OCI-LY7 (cell line): ENCODE measurements around the gene SLC2A2.

ENCODE experiments used
- EZH2phosphoT487 ChIP-seq: fragments of 200-600 bp; sonication (generic); IDR thresholded peaks from 2 replicates; pipeline ENCODE4 v1.6.1; 2018; ENCODE audit warnings: low read depth, borderline replicate concordance, mild to moderate bottlenecking, mixed run types, antibody characterized with exemption, low read length, moderate library complexity, mixed read lengths
- TF ChIP-seq, protein P1 (sequence below): fragments of 200-600 bp; sonication (generic); conservative IDR thresholded peaks from 2 replicates; pipeline ENCODE4 v1.5.1; 2014; ENCODE audit warnings: mild to moderate bottlenecking, antibody characterized with exemption, low read length, moderate library complexity, mixed read lengths

DNA sequence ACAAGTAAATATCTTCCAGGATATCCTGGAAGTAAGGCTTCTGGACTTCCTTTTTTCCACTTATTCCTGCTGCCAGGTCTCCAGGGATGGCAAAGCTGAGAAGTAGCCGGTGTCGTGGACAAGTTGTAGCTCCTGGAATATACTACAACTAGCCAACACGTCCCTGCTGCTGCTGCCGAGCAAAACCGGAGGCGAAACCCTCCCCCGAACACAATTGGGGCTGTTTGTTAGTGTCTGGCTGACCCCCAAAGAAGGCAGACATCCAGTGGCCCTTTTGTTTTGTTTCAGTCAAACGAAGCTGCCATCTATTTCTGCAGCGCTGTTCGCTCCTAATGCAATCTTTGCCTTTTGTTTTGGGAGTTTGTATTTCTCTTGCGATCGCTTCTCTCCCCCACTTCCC lies 72.8 kb downstream of the SLC2A2 start:
- TF ChIP-seq, protein P1, sequence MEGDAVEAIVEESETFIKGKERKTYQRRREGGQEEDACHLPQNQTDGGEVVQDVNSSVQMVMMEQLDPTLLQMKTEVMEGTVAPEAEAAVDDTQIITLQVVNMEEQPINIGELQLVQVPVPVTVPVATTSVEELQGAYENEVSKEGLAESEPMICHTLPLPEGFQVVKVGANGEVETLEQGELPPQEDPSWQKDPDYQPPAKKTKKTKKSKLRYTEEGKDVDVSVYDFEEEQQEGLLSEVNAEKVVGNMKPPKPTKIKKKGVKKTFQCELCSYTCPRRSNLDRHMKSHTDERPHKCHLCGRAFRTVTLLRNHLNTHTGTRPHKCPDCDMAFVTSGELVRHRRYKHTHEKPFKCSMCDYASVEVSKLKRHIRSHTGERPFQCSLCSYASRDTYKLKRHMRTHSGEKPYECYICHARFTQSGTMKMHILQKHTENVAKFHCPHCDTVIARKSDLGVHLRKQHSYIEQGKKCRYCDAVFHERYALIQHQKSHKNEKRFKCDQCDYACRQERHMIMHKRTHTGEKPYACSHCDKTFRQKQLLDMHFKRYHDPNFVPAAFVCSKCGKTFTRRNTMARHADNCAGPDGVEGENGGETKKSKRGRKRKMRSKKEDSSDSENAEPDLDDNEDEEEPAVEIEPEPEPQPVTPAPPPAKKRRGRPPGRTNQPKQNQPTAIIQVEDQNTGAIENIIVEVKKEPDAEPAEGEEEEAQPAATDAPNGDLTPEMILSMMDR, result no peak
- TF ChIP-seq EZH2phosphoT487, result no peak
